NCI-H2196 treated with DMSO at 0.1 percent for 48 hours (cell line): ENCODE results near the gene G6PD.
A peak's percentile ranks its signal among the peaks of the same experiment; 100 is the strongest.
"Not testable (repeated sequence)": the region's sequence is repeated elsewhere in the genome, so short reads cannot be mapped to it uniquely, and the experiment has no call there.

ENCODE experiments used
- DNase-seq: peaks from one replicate; lab custom pipeline; 2025; ENCODE audit not compliant: unreplicated experiment; lab: John Stamatoyannopoulos, UW

G6PD gene

DNA sequence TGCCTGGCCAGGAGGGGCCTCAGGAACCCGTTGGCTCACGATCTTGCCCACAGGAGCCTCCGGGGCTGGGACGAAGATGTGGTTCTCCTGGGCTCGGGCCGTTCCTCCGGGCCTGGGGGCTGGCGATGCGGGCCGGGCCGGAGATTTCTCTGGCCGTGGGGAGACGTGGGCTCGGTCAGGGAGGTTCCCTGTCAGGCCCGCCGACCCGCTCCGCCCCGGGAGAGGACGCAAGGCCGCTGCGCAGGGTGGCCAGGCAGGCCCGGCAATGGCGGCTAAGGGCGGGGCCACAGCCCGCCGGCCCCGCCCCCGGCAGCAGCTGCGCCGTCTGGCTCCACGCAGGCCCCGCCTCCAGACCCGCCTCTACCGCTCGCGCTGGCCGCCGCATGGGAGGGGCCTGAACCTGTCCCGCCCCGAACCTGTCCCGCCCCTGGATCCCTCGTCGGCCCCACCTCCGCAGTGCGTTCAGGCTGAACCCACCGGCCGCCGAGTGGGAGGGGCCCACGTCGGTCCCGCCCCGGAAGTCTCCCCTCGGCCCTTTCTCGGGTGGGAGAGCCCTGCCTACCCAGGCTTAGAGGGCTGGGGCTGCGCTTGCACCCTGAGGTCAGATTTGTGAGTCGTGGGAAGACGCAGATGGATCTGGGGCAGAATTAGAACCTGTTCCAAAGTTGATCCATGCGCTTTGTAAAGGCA is 30.5 kb downstream of the G6PD start, which contains the start of gene FAM3A:
Gene FAM3A, minus strand, starts transcription at position 267 of the 690 bp plus-strand sequence. CDS start 460 bp downstream, outside the sequence.
- DNase-seq: peak; percentile 57

- no peak for DNase-seq
Measured at GRCh38 chrX:154515090-154515965, 31.3 kb downstream of the G6PD start.

DNA sequence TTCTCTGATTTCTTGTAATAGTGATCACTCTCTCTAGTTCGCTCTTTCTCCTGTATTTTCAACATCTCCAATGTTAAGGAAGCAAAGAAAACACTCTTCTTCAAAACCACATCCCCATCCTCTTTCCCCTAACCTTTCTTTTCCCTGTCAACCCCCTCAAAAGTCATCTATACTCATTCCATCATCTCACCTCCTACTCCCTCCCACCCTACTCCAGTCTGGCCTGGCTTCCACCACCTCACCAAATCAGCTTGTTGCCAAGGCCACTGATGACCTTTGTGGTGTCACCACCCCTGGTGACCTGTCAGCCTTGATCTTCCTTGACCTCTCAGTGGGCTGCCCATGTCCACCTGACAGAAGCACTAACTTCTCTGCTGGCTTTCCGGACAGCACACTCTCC is 32.9 kb downstream of the G6PD start:
- no peak for DNase-seq

GRCh38 chrX:154512879-154513553 is 33.6 kb downstream of the G6PD start:
- DNase-seq: no peak

DNA sequence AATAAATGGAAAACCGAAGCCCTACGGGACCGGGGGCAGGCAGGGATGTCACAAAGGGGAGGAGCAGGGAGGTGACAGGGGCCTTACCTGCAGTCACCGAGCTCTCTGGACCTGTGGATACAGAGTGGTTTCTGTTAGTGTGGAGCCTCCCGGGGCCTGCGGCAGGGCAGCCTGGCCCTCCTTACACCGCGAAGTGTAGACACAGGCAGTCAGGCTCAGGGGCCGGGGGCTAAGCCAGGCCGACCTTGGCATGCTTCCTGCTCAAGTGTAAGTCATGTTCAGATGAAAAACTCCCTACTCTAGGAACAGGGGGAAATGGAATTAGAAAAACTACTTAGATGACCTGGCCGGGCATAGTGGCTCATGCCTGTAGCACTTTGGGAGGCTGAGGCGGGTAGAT is 34.9 kb downstream of the G6PD start:
- no peak for DNase-seq

- DNase-seq: no peak
Measured at GRCh38 chrX:154509455-154509854, 37.2 kb downstream of the G6PD start.

DNA sequence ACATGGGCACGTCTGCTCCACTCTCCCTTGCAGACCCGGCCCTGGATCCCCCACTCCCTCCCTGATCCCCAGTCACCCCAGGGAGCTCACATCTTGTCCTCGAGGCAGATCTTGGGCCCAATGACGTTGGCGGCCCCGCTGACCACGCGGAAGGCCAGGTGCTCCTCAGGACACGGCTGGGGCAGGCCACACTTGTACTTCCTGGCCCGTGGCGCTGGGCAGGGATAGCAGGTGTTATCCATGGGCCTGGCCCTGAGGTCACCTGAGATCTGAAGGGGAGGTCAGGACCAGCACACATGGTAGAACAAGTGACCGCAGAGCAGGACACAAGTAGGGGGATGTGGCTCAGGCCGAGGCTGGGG is 38.3 kb downstream of the G6PD start:
- DNase-seq: no peak

- no peak for DNase-seq
Measured at GRCh38 chrX:154507673-154508383, 38.8 kb downstream of the G6PD start.

- DNase-seq: no peak
Measured at GRCh38 chrX:154506483-154507332, 39.9 kb downstream of the G6PD start.

DNA sequence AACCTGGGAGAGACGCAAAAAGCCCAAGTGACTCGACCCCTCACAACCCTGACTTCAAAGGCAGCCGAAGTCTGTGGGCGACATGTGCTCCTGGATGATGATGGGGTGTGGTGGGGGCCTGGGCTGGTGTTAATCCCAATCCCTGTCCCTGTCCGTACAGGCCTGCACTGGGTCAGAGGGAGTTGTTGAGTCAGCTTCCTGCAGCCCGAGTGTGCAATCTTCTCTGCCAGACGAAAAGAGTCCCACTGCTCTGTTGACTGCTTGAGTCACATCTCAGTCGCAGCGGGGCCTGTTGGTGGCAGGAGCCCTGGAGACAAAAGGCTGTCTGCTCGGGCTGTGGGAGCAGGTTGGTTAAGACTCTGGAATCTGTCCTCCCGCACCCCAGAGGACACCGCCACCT is 40.9 kb downstream of the G6PD start:
- DNase-seq: no peak

DNA sequence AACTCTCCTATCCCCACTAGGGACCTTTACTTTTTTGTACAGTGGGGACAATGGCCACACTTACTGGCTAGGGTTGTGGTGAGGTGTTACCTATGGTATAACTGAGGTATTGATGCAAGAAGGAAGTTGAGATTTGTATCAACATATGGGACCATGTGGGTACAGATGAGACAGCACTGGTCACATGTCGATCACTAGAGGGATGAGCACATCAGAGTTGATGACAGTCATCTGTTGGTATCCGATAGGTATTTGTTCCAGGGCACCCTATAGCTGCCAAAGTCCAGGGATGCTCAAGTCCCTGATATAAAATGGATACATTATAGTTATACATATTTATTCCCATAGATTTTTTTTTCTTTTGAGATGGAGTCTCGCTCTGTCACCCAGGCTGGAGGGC is 43.7 kb downstream of the G6PD start:
- DNase-seq: no peak

GRCh38 chrX:154502098-154502497 is 44.5 kb downstream of the G6PD start:
- no peak for DNase-seq

DNA sequence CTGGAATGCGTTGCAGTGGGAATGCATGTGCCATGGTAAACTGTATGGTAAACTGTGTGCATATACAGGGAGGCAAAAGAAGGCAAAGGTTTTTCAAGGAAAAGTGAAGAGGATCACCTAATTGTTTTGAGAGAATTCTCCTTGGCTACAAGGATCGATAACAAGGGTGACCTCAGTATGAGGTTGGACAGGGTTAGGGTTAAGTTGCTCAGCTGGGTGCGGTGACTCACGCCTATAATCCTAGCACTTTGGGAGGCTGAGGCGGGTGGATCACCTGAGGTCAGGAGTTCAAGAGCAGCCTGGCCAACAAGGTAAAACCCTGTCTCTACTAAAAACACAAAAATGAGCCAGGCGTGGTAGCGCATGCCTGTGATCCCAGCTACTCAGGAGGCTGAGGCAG is 45.2 kb downstream of the G6PD start:
- not testable (repeated sequence) for DNase-seq

GRCh38 chrX:154496591-154497137 is 50.0 kb downstream of the G6PD start:
- not testable (repeated sequence) for DNase-seq

DNA sequence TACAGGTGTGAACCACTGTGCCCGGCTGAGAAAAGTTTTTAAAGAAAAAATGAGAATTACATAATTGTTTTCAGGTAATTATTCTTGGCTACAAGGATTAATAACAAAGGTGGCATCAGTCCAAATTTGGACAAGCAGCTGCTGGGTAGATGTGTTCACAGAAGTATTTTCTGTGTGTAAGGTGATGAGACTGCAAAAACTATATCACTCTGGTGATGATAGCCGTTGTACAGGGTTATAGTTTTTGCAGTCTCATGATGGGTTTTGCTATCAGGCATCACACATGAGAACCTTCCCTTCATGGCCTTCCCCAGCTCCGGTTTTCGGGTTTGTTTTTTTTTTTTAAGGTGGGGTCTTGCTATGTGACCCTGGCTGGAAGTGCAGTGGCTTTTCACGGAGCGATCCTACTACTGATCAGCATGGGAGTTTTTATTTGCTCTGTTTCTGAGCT is 51.1 kb downstream of the G6PD start:
- DNase-seq: no peak

GRCh38 chrX:154494715-154495114 is 51.9 kb downstream of the G6PD start:
- no peak for DNase-seq

DNA sequence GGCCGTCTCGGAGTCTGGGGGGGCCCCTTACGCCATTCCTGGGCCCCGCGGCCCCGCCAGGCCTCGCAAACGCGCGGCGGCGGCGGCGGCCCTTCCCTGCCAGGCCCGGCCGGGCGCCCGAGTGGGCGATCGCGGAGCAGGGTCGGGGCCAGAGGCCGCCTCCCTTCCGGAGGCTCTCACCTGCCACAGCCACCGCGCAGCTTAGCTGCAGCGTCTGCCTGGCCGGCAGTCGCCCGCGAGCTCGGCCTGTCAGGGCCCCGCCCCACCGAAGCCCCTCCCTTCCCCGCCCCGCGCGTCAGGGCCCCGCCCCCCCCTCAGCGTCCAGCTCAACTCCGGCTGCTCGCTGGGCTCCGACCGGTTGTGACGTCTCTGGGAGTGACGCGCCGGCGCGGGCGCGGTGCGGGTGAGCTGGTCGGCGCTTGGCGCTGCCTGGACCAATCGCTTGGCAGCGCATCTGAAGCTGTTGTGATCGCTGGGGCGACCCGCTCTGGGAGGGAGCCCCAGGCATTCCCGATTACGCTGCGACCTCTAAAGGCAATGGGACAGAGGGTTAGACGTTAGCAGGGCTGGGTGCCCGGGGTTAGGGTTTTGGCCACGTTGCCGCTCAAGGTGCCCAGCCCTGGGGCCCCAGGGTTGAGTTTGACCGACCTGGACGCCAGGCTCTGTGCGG is 56.1 kb downstream of the G6PD start, which contains the start of gene SLC10A3:
Gene SLC10A3, minus strand, starts transcription at position 216 of the 670 bp plus-strand sequence. CDS start 1,689 bp downstream, outside the sequence.
- DNase-seq: peak; percentile 60

- DNase-seq: no peak
Measured at GRCh38 chrX:154490021-154490413, 56.6 kb downstream of the G6PD start.

DNA sequence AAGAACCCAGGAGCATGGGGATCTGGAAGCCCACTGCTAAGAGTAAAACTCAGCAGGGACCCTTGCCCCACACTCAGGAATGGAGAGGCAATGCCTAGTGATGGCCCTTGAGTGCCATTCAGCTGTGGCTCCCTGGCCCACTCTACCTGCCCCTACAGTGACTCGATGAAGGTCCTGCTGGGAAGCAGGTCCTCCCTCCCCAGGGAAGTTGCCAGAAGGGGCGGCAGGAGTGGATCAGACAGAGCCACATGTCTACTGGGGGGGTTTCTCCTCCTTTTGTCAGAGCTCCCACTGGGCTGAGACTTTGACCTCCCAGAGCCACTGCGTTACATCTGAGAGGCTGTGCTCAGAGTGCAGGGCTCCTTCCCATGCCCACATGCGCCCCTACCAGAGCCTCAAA is 57.5 kb downstream of the G6PD start:
- DNase-seq: no peak
